HUES64 (cell line): Measurements from ENCODE around the gene DNAJB11.

ENCODE experiments used
- H3K27ac ChIP-seq: 2 replicates; pipeline ENCODE4 v1.7.0; 2013; ENCODE audit warnings: low read depth, low read length, inconsistent platforms
- H3K27me3 ChIP-seq: 2 replicates; pipeline ENCODE4 v1.6.1; 2013; ENCODE audit warnings: mild to moderate bottlenecking, low read length; ENCODE audit not compliant: insufficient read depth
- H3K36me3 ChIP-seq: 2 replicates; pipeline ENCODE4 v1.6.1; 2013; ENCODE audit warnings: mild to moderate bottlenecking, low read length; ENCODE audit not compliant: insufficient read depth
- H3K4me1 ChIP-seq: 2 replicates; pipeline ENCODE4 v1.6.1; 2013; ENCODE audit warnings: mild to moderate bottlenecking, low read length, moderate library complexity; ENCODE audit not compliant: insufficient read depth
- H3K4me3 ChIP-seq: 2 replicates; pipeline ENCODE4 v1.5.1; 2013; ENCODE audit warnings: mild to moderate bottlenecking, low read length, moderate library complexity
- H3K9ac ChIP-seq: 2 replicates; pipeline ENCODE4 v1.6.1; 2013; ENCODE audit warnings: mild to moderate bottlenecking, low read depth, low read length
- H3K9me3 ChIP-seq: 2 replicates; pipeline ENCODE4 v1.6.1; 2013; ENCODE audit warnings: low read depth, low read length; ENCODE audit not compliant: insufficient read depth
- WGBS: fragments of 150-250, 120-280 bp; methylation state at CpG from one replicate; pipeline ENCODE4 v1.1.7; 2013; ENCODE audit warnings: missing lambda C conversion rate; 5-methylcytosine and 5-hydroxymethylcytosine counted together

DNAJB11 gene

DNA sequence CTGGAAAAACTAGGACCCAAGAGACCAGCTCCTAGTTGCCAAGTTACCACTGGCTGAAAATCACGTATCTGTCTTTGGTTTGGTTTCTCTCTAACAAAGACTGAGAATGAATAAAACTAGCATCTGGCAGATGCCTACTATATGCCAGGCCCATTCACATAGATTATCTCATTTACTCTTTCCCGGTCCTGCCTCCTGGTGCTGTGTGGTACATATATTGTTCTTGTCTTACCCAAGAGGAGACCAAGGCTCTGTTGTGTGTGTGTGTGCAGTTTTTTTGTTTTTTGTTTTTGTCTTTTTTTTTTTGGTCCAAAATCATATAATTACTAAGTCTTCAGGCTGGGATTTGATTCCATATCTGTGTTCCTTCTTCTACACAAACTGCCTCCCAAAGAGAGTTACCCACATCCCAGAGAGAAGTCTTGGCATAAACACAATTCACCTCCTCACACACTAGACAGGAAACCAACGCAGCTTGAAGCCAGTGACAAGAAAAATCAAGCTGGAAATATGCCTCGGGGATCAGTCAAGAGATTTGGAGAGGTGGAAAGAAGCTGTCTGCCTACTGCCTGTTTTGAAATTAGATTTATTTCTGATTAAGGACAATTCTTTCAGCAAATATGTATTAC lies 43.2 kb downstream of the DNAJB11 start:
- 96% methylated on average over 4 of the region's 4 CpGs for WGBS
- H3K9me3 ChIP-seq = no peaks in the 10 kb centered on the region
- H3K4me3 ChIP-seq = no peak overlapping the region
- H3K36me3 ChIP-seq = no peaks in the 10 kb centered on the region
- H3K27ac ChIP-seq = no peak overlapping the region
- no peak overlapping the region for H3K9ac ChIP-seq
- peaks cover 9% of the 10 kb centered on the region for H3K4me1 ChIP-seq
- H3K27me3 ChIP-seq = peaks cover 14% of the 10 kb centered on the region

DNA sequence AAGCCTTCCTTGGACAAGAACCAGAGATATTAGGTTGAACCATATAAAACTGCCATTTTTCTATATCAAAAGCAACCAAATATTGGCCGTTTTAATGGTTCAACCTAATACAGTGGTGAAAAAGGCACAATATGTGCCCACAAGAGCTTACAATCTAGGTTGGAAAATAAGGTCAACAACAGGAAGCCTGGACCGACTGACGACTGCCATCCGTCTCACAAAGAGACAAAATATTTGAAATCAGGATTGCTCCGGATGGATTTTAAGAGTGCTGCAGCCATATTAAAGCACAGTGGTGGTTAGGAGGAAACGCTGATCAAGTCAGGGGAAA lies 43.7 kb downstream of the DNAJB11 start:
- H3K36me3 ChIP-seq = no peaks in the 10 kb centered on the region
- no peak overlapping the region for H3K27ac ChIP-seq
- H3K4me1 ChIP-seq = peaks cover 9% of the 10 kb centered on the region
- H3K4me3 ChIP-seq = no peak overlapping the region
- H3K27me3 ChIP-seq = peaks cover 14% of the 10 kb centered on the region
- 87% methylated on average over 6 of the region's 6 CpGs for WGBS
- no peak overlapping the region for H3K9ac ChIP-seq
- no peaks in the 10 kb centered on the region for H3K9me3 ChIP-seq

DNA sequence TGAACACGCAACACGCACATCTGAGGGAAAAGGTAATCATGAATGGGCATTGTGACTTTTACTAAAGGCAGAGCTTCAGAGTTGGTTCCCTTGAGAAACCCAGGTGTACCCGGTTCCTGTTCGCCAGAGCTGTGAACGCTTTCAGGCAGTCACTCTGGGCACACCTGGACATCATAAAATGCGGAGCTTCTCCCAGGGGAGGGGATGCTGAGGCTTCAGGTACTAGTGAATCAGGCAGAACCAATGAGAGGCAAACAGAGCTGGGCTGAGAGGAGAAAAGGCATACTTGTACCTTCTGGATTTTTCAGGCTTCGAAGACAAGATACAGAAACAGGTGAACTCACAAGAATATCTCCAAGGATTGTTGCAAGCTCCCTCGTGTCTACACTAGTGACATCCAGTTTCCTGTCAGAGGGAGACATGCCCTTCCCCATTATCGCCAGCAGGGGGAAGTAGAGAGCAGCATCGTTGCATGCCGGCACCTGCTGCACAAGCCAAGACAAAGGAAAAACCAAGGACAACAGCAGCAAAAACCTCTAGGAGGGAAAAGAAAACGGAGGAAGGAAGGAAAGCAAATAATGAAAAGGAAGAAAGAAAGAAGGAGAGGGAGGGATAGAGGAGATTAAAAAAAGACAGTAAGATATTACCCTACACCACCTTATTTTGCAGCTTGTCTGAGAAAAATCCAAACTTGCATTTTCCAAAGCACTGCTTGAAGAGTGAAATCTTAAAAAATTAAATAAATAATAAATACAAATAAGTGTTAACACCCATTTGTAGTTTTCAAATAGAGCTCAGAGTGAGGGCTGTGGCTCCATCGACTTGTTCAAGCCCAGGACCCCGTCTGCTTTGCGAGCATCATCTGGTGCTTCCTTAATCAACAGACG lies 44.3 kb downstream of the DNAJB11 start:
- 49% methylated on average over 16 of the region's 16 CpGs for WGBS
- Histone ChIP-seq H3K9me3 (no peaks in the 10 kb centered on the region), H3K27me3 (peaks cover 14% of the 10 kb centered on the region), H3K27ac (no peak overlapping the region), H3K4me3 (no peak overlapping the region), H3K36me3 (no peaks in the 10 kb centered on the region), H3K9ac (no peak overlapping the region), H3K4me1 (peaks cover 9% of the 10 kb centered on the region)

DNA sequence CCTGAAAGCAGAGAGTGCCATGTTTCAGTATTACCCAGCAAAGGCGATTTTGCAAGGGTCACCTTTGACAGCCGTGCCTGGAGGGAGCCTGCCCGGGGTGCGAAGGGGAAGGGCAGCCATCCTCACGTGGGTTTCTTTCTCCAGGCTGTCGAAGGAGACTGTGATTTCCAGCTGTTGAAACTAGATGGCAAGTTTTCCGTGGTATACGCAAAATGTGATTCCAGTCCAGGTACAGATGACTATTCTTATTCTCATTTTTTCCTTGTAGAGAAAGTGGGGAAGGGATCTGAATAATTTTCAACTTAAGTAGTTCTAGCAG lies 45.7 kb downstream of the DNAJB11 start:
- WGBS = 93% methylated on average over 8 of the region's 8 CpGs
- Histone ChIP-seq H3K36me3 (no peaks in the 10 kb centered on the region), H3K9me3 (no peaks in the 10 kb centered on the region), H3K4me3 (no peak overlapping the region), H3K27me3 (peaks cover 14% of the 10 kb centered on the region), H3K4me1 (peaks cover 9% of the 10 kb centered on the region), H3K9ac (no peak overlapping the region), H3K27ac (no peak overlapping the region)

DNA sequence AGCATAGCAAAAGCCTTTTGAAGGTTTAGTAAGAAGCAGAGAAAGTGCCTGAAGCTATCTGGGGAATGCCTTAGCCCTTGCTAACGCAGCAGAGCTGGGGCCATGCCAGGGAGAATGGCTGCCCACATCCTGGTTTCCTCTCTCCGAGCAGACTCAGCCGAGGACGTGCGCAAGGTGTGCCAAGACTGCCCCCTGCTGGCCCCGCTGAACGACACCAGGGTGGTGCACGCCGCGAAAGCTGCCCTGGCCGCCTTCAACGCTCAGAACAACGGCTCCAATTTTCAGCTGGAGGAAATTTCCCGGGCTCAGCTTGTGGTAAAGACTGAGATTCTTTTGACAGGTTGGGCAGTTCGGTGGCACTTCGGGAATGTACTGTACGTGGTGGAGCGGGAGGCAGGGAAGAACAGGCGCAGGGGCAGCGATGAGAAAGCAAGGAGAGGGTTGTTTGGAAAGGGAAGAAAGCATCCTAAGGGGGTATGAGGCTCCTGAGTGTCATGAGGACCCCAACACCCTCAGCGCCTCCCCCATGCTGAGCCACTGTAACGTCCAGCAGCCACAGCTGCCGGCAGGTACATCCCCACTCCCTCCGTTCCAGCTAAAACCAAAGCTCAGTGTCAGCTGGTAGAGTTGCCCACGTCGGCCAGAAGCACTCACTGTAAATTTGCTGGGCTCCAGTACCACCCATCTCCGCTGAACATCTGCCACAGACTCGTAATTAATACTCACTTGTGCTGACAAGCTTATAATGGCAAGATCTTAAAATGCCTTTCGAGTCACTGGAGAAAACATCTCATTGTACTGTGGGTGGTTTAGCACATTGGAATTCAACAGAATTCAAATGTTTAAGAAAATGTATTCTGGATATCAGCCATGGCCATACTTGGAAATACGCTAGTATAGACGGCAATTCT lies 46.8 kb downstream of the DNAJB11 start:
- H3K4me1 ChIP-seq = peaks cover 9% of the 10 kb centered on the region
- peak overlapping the region; percentile 26; the same call in 1 of the 2 replicates for H3K4me3 ChIP-seq
- H3K9ac ChIP-seq = peak overlapping the region; percentile 15; the same call in 1 of the 2 replicates
- WGBS = 39% methylated on average over 31 of the region's 31 CpGs
- peaks cover 14% of the 10 kb centered on the region for H3K27me3 ChIP-seq
- no peaks in the 10 kb centered on the region for H3K36me3 ChIP-seq
- no peak overlapping the region for H3K27ac ChIP-seq
- H3K9me3 ChIP-seq = no peaks in the 10 kb centered on the region

DNA sequence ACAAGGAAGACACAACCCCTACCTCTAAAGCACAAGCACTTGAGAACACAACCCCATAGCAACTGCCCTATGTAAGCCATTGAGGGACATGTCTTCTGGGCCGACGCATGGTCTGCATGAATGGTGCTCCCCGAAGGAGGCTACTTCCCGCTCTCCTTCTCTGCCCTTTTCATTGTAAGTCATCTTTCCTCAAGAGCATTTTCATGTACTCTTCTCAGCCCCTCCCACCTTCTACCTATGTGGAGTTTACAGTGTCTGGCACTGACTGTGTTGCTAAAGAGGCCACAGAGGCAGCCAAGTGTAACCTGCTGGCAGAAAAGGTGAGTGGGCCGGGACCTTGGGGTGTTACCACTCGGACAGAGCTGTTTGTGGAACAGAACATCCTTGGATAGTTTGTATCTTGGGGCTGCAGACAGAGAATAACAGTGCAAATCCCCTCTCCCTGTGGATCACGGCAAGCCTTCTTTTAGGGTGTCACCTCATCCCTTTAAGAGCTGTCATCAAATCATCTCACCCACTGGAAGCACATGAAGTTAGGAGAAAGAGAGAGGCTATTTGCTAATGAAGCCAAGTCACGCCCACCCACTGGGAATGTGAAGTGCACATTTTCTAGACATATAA lies 47.9 kb downstream of the DNAJB11 start:
- 92% methylated on average over 8 of the region's 8 CpGs for WGBS
- H3K27ac ChIP-seq = no peak overlapping the region
- H3K9me3 ChIP-seq = no peaks in the 10 kb centered on the region
- no peaks in the 10 kb centered on the region for H3K36me3 ChIP-seq
- peaks cover 9% of the 10 kb centered on the region for H3K4me1 ChIP-seq
- peaks cover 14% of the 10 kb centered on the region for H3K27me3 ChIP-seq
- H3K4me3 ChIP-seq = no peak overlapping the region
- no peak overlapping the region for H3K9ac ChIP-seq

DNA sequence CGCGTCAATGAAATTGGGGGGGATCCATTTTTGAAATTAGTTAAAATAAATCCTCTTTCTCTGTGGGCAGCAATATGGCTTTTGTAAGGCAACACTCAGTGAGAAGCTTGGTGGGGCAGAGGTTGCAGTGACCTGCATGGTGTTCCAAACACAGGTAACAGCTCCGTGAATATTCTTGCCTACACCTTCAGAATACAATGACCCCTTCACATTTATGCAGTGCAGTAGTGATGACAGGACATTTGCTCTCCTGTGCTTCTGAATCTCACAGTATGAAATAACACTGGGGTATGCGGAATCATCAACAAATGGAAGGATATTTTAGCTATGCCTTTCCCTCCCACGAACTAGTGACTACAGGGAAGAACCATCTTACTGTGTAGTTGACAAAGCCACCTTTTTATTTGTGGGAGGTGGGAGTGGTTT lies 49.3 kb downstream of the DNAJB11 start:
- no peaks in the 10 kb centered on the region for H3K9me3 ChIP-seq
- H3K4me1 ChIP-seq = peaks cover 9% of the 10 kb centered on the region
- H3K9ac ChIP-seq = no peak overlapping the region
- peaks cover 14% of the 10 kb centered on the region for H3K27me3 ChIP-seq
- H3K27ac ChIP-seq = no peak overlapping the region
- 98% methylated on average over 5 of the region's 5 CpGs for WGBS
- no peaks in the 10 kb centered on the region for H3K36me3 ChIP-seq
- H3K4me3 ChIP-seq = no peak overlapping the region

DNA sequence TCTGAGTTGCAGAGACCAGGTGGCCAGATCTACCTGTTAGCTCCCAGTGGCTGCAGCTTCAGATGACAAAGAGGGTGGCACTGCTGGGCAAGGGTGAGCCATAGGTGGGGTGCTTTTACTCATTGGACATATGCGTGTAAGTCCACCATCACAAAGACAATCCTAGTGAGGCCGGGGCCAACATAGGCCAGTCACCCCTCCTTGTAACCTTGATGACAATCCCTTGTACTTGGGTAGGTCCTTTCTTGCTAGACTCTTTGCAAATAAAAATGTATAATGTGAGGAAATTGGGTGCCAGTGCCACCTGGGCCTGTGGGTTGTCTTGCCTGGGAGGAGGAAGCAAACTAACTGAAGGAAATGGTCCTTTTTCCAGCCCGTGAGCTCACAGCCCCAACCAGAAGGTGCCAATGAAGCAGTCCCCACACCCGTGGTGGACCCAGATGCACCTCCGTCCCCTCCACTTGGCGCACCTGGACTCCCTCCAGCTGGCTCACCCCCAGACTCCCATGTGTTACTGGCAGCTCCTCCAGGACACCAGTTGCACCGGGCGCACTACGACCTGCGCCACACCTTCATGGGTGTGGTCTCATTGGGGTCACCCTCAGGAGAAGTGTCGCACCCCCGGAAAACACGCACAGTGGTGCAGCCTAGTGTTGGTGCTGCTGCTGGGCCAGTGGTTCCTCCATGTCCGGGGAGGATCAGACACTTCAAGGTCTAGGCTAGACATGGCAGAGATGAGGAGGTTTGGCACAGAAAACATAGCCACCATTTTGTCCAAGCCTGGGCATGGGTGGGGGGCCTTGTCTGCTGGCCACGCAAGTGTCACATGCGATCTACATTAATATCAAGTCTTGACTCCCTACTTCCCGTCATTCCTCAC lies 49.9 kb downstream of the DNAJB11 start:
- peaks cover 4% of the 10 kb centered on the region; the same call in 1 of the 2 replicates for H3K4me1 ChIP-seq
- WGBS = 95% methylated on average over 17 of the region's 17 CpGs
- no peak overlapping the region for H3K9ac ChIP-seq
- peaks cover 14% of the 10 kb centered on the region for H3K27me3 ChIP-seq
- no peak overlapping the region for H3K4me3 ChIP-seq
- no peak overlapping the region for H3K27ac ChIP-seq
- no peaks in the 10 kb centered on the region for H3K36me3 ChIP-seq
- no peaks in the 10 kb centered on the region for H3K9me3 ChIP-seq

DNA sequence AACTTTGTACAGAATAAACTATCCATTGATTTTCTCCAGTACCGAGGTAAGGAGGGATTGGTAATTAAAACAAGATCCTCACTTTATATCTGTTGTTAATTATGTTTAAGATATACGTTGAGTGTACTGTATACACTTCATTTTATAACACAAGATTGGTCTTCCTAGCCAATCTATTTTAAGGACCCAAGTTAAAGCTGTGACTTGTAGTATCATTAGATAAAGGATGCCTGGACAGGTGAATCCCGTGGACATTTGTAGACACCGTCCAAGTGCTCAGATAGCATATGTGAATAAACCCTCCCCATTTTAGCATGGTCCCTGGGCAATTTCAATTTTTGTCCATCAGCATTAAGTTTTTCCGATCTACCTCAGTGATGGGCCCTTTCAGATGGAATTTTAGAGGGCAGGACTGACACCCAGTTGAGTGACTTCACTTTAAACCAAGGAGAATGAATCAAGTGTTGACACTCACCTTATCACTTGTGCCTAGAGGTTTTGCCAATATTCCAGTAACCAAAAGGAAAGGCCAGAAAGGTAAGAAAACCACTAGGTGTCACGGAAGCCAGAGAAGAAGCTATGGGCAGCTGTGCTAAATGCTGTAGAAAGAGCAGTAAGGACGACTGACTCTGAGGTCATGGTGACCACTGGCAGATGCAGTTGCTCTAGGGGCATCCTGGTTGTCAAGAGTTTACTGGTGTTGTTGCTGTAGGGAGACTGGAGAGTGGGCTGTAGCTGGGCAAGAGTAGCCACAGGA lies 51.6 kb downstream of the DNAJB11 start:
- Histone ChIP-seq H3K27me3 (peaks cover 14% of the 10 kb centered on the region), H3K27ac (no peak overlapping the region)
- WGBS = 87% methylated on average over 6 of the region's 7 CpGs

More for the DNA sequence above, 51.6 kb downstream of the DNAJB11 start:
- Histone ChIP-seq H3K4me1 (0 out of 2 replicates have a peak, but pooled peaks cover 3% of the 10 kb centered on the region), H3K9me3 (no peaks in the 10 kb centered on the region), H3K9ac (no peak overlapping the region), H3K4me3 (no peak overlapping the region), H3K36me3 (no peaks in the 10 kb centered on the region)
